Keratinocyte (primary cell): ENCODE data around the gene RGS17. TPM values are rescaled to one million over a fixed set of nuclear protein-coding genes. Genes with fewer than 3 reads are reported as not detected.

Experiments
- DNase-seq: peaks from one replicate; pipeline ENCODE4 v3.0.0-alpha.2; 2011; ENCODE audit warnings: low read depth, missing footprints, low spot score
- FAIRE-seq: peaks from 2 replicates; lab custom pipeline; 2011; peaks lifted over from hg19 to GRCh38; lab: Jason Lieb, UNC
- H2AFZ ChIP-seq: 2 replicates; pipeline ENCODE4 v1.6.0; 2012; ENCODE audit warnings: low read length, control low read depth, inconsistent platforms; ENCODE audit not compliant: control insufficient read depth
- H3K27ac ChIP-seq: 2 replicates; pipeline ENCODE4 v1.5.1; 2011; ENCODE audit warnings: low read length; ENCODE audit not compliant: control insufficient read depth, insufficient read depth
- H3K27me3 ChIP-seq: 3 replicates; pipeline ENCODE4 v1.6.0; 2011; ENCODE audit warnings: low read length; ENCODE audit not compliant: control insufficient read depth, insufficient read depth; ENCODE audit errors: extremely low read depth
- H3K36me3 ChIP-seq, 2 experiments: 2 replicates in 1 of 2; 3 replicates in 1 of 2; pipeline ENCODE4 v1.5.1; 2011; ENCODE audit warnings: low read length in 2 of 2, mild to moderate bottlenecking in 1 of 2; ENCODE audit not compliant: control insufficient read depth in 2 of 2, insufficient read depth in 2 of 2; ENCODE audit errors: extremely low read depth in 1 of 2
- H3K4me1 ChIP-seq: 3 replicates; pipeline ENCODE4 v1.5.1; 2011; ENCODE audit warnings: low read length; ENCODE audit not compliant: control insufficient read depth, insufficient read depth; ENCODE audit errors: extremely low read depth
- H3K4me2 ChIP-seq: 3 replicates; pipeline ENCODE4 v1.6.0; 2011; ENCODE audit warnings: low read depth, low read length; ENCODE audit not compliant: control insufficient read depth, insufficient read depth; ENCODE audit errors: extremely low read depth
- H3K4me3 ChIP-seq, 3 experiments: fragments of 200-600 bp in 1 of 3; sonication (generic) in 1 of 3; 2 replicates in 2 of 3; 3 replicates in 1 of 3; pipeline ENCODE4 v1.5.1; 2011 to 2016; ENCODE audit warnings: low read length in 3 of 3, mild to moderate bottlenecking in 3 of 3, control low read depth in 2 of 3, inconsistent platforms in 1 of 3, low read depth in 1 of 3, mixed read lengths in 1 of 3, mixed run types in 1 of 3, moderate library complexity in 1 of 3; ENCODE audit not compliant: control insufficient read depth in 2 of 3, insufficient read depth in 2 of 3; ENCODE audit errors: extremely low read depth in 1 of 3
- H3K79me2 ChIP-seq: 2 replicates; pipeline ENCODE4 v1.6.0; 2012; ENCODE audit warnings: low read length; ENCODE audit not compliant: control insufficient read depth, insufficient read depth
- H3K9ac ChIP-seq: 3 replicates; pipeline ENCODE4 v1.6.0; 2011; ENCODE audit warnings: low read length; ENCODE audit not compliant: control insufficient read depth, insufficient read depth; ENCODE audit errors: extremely low read depth
- H3K9me1 ChIP-seq: 3 replicates; pipeline ENCODE4 v1.6.0; 2011; ENCODE audit warnings: low read length; ENCODE audit not compliant: control insufficient read depth, insufficient read depth; ENCODE audit errors: extremely low read depth
- H3K9me3 ChIP-seq: 2 replicates; pipeline ENCODE4 v1.5.1; 2012; ENCODE audit warnings: low read depth, low read length; ENCODE audit not compliant: control insufficient read depth
- H4K20me1 ChIP-seq: 3 replicates; pipeline ENCODE4 v1.6.0; 2011; ENCODE audit warnings: low read length; ENCODE audit not compliant: control insufficient read depth, insufficient read depth; ENCODE audit errors: extremely low read depth
- EZH2 ChIP-seq: IDR thresholded peaks from one replicate; pipeline ENCODE4 v1.6.1; 2012; ENCODE audit warnings: inconsistent platforms, mild to moderate bottlenecking, low read length, moderate library complexity
- dilution Hi-C: fragments of 300-500 bp; cut with MboI; formaldehyde crosslinking; loops from one replicate; pipeline ENCODE4 v1.7.0; 2020; ENCODE audit warnings: low sequenced_read_pairs; ENCODE audit not compliant: extremely low pct_ligation_motif_present
- polyA plus RNA-seq, 5 experiments: library from polyadenylated mRNA; depleted of rRNA in 3 of 5; stranded (reverse) in 3 of 5; stranded (forward) in 1 of 5; unstranded in 1 of 5; fragments of >200 nt; gene quantifications; 1 replicate in 1 of 5; 2 replicates in 3 of 5; 3 replicates in 1 of 5; pipeline versions ENCODE4 v1.2.1 to v1.2.3, GENCODE V29; 2011 to 2012; ENCODE audit warnings: missing spikeins in 2 of 5, low read depth in 1 of 5, low replicate concordance in 1 of 5
- TF ChIP-seq, protein P1 (sequence below), 3 experiments: IDR thresholded peaks in 1 of 3; conservative IDR thresholded peaks in 1 of 3; optimal IDR thresholded peaks in 1 of 3; 2 replicates in 2 of 3; 3 replicates in 1 of 3; pipeline versions ENCODE3 to v1.5.1; 2011; ENCODE audit warnings: low read length in 3 of 3, mild to moderate bottlenecking in 3 of 3, moderate library complexity in 2 of 3, control low read depth in 1 of 3, inconsistent platforms in 1 of 3; ENCODE audit not compliant: insufficient read depth in 2 of 3; ENCODE audit errors: extremely low read depth in 1 of 3

The RGS17 gene
- polyA plus RNA-seq, 1 donor (not counting 4 experiments of a cell fraction or from before 2014, with no cell fraction given), result 0.22 TPM

DNA sequence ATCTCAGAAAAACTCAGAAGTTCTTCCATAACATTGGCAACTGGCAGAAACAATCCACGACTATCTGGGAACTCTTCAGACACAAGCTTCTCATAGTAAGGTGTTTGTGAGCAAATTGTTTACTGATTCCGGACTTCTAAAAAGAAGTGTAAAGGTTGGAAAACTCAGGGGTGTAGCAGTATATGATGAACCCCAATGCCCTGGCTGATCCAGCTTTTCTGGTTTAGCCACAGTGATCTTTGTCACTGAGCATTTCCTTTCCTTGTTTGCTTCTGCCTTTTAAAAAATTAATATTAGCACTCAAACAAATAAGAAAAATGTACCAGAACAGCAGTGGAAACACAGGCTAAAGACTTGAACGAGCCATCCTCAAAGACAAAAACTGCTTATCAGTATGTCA is 4.9 kb downstream of the RGS17 start:
- no peak for FAIRE-seq
- Histone ChIP-seq H3K27me3 (peaks cover 28% of the 10 kb centered on the region), H3K9me1 (no peaks in the 10 kb centered on the region), H3K4me3 (no peak overlapping the region), H4K20me1 (no peaks in the 10 kb centered on the region), H3K9ac (no peak overlapping the region), H3K79me2 (no peaks in the 10 kb centered on the region), H3K9me3 (no peaks in the 10 kb centered on the region), H3K4me2 (no peak overlapping the region), H2AFZ (no peak overlapping the region), H3K36me3 (no peaks in the 10 kb centered on the region), H3K4me1 (peaks cover 10% of the 10 kb centered on the region), H3K27ac (no peak overlapping the region)
- dilution Hi-C loops, result no loop called here
- no peak for TF ChIP-seq EZH2
- TF ChIP-seq, protein P1, sequence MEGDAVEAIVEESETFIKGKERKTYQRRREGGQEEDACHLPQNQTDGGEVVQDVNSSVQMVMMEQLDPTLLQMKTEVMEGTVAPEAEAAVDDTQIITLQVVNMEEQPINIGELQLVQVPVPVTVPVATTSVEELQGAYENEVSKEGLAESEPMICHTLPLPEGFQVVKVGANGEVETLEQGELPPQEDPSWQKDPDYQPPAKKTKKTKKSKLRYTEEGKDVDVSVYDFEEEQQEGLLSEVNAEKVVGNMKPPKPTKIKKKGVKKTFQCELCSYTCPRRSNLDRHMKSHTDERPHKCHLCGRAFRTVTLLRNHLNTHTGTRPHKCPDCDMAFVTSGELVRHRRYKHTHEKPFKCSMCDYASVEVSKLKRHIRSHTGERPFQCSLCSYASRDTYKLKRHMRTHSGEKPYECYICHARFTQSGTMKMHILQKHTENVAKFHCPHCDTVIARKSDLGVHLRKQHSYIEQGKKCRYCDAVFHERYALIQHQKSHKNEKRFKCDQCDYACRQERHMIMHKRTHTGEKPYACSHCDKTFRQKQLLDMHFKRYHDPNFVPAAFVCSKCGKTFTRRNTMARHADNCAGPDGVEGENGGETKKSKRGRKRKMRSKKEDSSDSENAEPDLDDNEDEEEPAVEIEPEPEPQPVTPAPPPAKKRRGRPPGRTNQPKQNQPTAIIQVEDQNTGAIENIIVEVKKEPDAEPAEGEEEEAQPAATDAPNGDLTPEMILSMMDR (optimal IDR thresholded peaks at IDR 0.05 in 1 of 3, IDR thresholded peaks at IDR 0.05 in 1 of 3, conservative IDR thresholded peaks at IDR 0.05 in 1 of 3; ENCODE audit: extremely low read depth in 1 of 3, insufficient read depth in 2 of 3, low read length in 3 of 3), result no peak
- no peak for DNase-seq

DNA sequence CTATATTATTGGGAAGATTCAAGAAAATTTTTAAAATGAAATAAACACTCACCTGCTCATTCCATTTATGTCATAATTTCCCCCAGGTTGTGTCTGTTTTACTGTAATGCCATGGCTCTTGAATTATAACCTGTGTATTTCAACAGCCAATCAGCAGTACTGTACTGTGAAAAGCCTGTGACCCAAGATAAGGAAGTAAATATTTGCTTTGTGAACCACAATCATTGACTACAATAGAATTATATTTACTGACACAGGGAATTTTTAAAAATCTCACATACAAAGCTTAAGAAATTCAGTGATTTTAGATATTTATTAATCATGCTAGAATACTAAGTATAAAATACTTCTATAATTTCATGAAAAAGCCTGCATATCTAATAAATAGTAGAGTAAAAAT is 6.0 kb downstream of the RGS17 start:
- Histone ChIP-seq H4K20me1 (no peaks in the 10 kb centered on the region), H3K27me3 (peaks cover 19% of the 10 kb centered on the region), H3K4me2 (no peak overlapping the region), H3K9me1 (no peaks in the 10 kb centered on the region), H3K27ac (no peak overlapping the region), H3K79me2 (no peaks in the 10 kb centered on the region), H3K4me3 (no peak overlapping the region), H3K9me3 (no peaks in the 10 kb centered on the region), H2AFZ (no peak overlapping the region), H3K9ac (no peak overlapping the region), H3K4me1 (peaks cover 5% of the 10 kb centered on the region), H3K36me3 (no peaks in the 10 kb centered on the region)
- FAIRE-seq (no peak), DNase-seq (no peak)
- dilution Hi-C loops, result no loop called here
- TF ChIP-seq, protein P1 (optimal IDR thresholded peaks at IDR 0.05 in 1 of 3, IDR thresholded peaks at IDR 0.05 in 1 of 3, conservative IDR thresholded peaks at IDR 0.05 in 1 of 3; ENCODE audit: extremely low read depth in 1 of 3, insufficient read depth in 2 of 3, low read length in 3 of 3), result no peak
- TF ChIP-seq EZH2, result no peak
